Stimulated activated CD4-positive, alpha-beta T cell treated with anti-CD3 and anti-CD28 coated beads, Interleukin-15, amount 100 ng/mL, for 48 hours (primary cell): Measurements from ENCODE around the gene ABTB2.

ENCODE experiments used
- DNase-seq, 2 donors: peaks; one replicate each; pipeline ENCODE4 v3.0.0-alpha.2; 2020; ENCODE audit warnings: low read depth in 2 of 2

ABTB2 gene

DNA sequence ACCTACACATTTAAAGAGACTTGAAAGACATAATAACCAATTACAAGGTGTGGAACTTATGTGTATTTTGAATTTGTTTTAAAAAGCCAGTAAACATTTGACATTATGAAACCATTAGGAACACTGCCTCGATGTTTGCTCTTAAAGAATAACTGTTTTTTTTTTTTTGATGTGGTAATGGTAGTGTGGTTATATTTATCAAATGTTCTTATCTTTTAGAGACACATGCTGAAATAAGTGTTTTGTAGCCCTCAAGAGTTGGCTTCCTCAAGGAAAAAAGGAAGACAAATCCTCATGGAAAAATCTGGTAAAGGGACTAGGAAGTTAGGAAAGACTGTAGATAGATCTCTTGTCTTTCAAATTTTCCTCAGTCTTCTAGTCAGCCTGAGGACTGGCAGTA is 2.2 kb upstream of the ABTB2 start:
- DNase-seq = no peak

DNA sequence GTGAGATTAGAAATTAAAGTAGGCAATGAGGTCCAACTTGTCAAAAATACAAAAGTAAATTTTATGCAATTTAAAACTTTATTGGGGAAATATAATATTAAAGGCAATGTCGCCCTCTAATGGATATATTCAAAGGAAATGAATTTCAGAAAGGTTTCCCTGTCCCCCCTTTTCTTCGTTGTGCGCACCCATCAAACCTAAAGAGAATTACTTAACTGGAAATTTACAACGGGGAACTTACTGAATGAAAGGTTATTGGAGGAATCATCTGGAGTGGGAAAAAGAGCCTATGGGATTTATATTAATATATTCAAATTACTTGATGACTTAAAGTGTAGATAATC is 1.7 kb upstream of the ABTB2 start:
- no peak for DNase-seq

DNA sequence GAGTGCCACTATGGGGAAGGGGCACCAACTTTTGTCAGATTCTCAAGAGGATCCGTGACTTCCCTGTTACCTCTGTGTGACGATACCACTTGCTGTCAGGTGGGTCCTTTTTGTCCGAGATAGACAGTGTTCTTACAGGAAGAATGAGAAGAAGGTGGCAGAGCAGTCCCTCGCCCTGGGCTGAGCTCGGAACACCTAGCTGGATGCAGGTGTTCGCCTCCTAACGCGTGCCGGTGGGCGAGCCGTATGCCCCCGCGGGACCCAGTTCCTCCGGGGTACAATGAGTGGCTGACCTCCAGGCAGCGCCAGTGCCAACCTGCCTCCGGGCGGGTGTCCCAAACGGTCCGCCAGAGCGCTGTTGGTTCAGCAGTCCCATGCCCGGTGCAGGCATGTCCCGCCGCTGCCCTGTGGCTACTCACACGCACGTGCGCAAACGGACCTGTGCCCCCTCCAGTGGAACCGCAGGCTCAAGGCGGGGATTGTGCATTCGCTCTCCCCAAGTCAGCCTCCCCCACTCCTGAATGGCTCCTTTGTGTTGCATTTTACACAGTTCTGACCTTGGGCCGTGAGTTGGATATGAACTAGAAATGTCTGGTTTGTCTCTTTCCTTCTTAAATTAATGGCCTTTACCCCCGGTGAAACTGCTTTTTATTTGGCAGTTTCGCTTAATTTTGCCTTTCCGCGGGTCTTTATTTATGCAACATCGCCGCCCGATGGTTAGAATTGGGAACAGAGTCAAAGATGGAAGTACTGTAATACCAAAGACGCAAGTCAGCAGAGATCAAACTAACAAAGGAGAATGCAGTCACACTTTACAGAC is 1.1 kb upstream of the ABTB2 start:
- peak; percentile 33 to 54 for DNase-seq

DNA sequence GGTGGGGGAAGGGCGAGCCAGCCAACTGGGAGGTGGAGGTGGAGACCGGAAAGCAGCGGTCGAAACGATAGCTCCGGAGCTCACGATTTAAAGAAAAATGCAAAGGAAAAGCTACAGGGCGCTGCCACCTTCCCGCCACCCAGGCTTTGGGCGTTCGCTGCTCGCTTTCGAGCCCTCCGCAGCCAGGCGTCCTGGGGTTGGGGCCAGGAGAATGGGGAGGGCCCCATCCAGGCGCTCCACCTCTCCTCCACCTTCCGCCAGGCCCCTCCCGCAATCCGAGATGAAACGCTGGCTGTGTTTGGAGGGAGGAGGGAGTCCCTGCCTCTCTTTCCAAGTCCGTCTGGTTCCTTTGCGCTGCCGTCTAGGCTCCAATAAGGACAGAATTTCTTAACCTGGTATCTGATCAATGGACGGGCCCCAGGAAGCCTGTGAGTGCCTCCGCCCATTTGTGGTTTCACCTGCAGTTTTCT is 483 bp upstream of the ABTB2 start:
- peak; percentile 9 to 18 for DNase-seq

DNA sequence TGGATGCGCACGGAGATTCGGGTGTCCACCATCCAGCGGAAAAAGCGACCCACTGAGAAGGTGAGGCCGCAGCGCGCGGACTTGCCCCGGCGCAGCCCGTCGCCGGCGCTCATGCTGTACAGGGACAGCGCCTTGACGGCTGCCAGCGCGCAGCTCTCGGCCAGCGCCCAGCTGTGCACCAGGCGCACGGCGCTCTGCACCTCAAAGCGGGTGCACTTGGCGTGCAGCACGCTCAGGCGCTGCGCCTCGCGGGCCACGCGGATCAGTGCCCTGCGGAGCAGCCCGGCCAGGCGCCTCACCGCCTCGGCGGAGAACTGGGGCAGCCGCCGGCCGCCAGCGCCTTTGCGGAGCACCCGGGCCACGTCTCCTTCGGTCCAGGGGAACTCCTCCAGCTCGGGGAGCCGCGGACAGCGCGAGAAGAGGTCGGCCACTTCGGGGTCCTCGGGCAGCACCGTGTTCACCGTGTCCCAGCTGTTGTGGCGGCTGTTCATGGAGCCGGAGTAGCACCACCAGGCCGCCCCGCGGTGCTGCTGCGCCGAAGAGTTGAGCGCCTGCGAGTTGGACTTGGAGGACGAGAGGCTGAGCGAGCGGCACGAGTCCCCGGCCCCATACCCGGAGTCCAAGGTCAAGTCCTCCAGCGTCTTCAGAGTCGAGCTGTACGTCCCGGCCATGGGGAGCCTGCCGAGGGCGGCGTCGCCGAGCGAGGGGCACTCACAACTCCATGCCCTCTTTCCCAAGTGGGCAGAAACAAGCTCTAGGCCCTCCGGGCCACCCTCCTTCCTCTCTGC is 703 bp downstream of the ABTB2 start:
- DNase-seq = peak; percentile 26

DNA sequence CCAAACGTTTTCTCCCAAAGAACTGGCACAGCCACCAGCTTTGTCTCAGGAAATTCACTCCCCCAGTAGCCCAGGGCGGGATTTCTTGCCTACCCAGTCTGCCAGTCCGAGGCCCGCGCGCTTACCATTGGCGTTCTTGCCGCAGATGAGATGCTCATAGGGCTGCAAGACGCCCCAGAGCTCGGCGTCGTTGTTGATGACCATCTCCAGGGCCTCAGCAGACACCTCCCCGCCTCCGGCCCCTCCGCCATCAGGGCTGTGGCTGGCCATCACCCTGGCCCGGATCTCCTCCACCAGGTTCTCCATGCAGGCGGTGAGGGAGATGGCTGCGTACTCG is 1.3 kb downstream of the ABTB2 start:
- DNase-seq = no peak

DNA sequence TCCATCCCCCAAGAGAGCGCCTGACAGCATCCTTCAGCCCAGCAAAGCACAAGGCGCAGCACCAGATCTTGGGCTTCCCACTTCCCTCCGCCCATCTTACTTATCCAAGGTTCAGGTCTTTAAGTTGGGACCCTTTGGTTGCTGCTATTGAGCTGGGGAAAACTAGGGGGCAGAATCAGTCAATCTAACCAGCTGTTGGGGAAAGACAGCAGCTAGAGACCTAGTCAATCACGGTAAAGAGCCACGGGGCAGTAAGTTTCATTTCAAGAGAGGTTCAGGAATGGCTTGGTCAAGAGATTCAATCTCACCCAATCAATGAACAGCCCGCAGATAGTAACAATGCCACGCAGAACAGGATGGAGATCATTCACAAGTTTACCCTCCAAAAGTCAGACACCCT is 1.7 kb downstream of the ABTB2 start:
- no peak for DNase-seq

DNA sequence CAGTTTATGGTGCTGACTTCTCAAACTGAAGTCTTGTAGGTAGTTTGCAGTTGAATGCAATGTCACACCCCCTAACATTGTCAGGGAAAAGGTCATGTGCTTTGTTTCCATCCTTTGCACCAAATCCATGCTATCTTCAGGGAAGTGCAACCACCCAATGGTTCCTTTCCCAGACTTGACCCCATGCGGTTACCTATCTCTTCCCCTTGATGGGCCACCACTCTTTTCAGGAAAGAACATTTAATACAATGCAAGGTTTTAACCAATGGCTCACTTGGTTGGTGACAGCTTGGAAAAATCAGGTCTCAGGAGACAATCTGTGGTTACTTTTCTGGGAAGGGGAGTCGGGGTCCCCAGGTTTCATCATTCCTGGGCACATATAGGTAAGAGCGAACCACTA is 2.1 kb downstream of the ABTB2 start:
- no peak for DNase-seq

DNA sequence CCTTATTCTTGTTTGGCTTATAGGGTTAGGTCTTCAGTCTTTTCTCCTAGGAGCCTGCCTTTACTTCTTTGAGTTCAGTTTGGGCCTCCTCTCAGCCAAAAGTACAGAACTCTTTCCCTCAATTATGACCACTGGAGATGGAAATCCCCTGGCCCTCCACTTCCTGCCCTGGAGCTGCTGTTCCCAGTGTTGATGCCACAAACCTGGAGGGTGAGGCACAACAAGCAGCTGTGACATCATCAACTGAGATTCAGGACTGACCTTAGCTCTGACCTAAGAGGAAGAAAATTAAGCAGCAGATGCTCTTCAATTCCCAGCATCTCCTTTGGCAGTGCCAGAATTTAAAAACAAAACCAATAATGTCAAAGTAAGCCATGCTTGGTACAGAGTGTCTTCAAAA is 3.0 kb downstream of the ABTB2 start:
- no peak for DNase-seq

DNA sequence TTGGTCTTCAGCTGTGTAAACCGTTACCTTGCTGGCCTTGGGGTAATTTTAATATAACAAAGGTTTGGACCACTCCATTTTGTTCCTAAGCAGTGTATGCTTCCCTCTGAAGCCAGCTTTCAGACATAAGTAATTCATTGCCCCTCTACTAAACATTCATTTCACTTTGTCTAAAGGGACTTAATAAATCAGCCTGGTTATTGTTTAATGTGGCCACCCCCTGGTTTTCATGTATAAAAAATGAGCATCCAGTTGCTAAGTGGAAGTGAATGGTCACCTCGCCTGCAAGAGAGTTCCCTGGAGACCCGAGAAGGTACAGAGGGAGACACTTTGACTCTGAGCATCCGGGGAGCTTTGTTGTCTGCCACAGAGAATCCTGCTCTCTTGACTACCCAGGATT is 3.9 kb downstream of the ABTB2 start:
- no peak for DNase-seq

DNA sequence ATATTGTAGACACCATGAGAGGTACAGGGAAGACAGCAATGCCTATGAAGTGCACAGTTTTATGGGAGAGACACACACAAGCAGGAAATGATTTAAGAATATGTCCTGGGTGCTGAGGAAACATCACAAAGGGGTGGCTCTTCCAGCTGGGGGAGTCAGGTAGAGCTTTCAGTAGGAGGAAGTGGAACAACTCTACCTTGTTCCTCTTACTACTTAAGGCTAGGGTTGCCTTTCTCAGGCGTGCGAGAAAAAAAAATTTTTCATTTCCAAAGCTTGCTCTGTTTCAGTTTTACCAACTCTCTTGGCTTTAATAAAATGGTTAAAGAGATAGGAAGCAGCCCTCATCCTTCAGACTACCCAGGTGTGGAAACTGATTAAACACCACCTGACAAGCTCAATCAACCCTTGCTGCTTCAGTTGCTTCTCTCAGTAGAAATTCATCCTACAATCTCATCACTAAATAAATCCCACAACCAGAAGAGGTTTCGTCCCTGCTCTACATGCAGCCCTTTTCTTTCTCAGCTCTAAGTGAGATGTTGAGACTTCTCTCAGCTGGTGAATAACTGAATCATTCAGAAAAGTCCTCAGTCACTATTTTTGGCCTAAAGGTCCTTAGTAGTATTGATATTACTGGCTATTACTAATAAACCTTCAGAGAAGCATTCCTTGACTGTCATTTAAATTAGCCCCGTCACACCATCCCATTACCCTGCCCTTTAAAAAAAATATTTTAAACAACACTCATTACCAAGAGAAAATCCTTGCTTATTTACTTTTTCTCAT is 5.9 kb downstream of the ABTB2 start:
- DNase-seq = no peak

DNA sequence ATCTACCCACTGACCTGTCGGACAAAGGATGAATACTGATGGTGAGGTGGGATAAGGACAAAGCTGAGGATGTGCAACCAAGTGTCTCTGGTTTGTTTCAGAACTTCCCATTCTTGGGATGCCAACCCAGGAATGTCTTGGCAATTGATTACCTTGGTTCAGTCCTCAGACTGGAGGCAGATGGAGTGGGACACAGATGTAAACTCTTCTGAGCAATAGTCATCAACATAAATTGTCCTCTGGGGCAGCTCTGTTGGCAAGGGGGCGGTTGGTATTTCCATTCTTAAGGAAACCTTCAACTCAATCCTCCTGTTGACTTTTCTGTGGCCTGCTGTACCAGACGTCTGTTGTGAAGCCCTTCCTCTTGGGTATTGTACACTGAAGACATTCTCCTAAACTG is 6.8 kb downstream of the ABTB2 start:
- no peak for DNase-seq

DNA sequence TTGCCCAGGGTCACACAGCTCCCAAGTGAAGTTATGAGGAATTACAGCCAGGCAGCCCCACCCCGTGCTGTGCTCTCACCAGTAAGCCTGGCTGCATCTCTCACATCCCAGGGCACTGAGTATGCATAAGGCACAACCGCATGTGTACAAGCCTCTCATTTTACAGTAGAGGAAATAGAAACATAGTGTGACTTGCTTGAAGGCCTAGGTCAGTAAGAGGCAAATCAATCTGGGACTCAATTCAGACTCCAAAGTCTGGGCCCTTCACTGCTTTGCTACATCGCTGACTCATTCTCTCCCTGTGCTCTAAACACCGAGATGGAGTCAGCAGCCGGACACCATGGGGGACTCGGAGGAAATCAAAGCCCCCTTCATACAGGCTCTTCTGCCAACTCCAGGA is 7.9 kb downstream of the ABTB2 start:
- DNase-seq = no peak

DNA sequence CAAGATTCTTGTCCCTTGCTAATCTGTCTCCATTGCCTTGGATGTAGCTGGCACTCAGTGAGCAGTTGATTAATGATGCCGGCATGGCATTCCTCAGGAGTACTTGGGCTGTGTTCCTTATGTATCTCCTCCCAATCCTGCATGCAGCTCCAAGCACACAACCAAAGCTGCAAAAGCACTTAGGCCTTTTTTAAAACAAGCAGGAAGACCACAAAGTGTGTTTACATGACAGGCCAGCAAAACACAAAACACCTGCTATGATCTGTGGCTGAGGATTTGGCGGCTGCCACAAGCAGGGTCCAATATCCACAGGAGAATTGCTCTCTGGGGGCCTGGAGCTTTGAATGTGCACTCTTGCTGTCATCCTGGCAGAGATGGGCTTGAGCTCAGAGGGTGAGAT is 8.9 kb downstream of the ABTB2 start:
- no peak for DNase-seq

DNA sequence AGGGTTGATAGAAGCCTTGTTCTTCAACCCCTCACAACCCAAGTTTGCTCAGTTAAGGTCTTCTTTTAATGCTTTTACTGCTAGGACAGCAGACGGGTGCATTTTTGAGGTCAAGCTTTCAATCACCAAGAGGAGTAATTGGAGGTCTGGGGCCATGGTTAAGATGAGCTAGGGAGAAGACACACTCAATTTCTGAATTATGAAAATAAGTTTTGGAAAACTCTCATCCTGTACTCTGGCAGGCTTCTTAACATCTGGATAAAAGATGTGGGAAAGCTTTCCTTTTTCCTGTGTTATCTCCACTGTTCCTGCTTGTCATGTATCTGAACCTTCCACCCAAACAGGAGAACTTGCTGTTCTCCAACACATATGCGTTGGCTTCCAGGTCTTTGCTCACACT is 9.7 kb downstream of the ABTB2 start:
- no peak for DNase-seq

DNA sequence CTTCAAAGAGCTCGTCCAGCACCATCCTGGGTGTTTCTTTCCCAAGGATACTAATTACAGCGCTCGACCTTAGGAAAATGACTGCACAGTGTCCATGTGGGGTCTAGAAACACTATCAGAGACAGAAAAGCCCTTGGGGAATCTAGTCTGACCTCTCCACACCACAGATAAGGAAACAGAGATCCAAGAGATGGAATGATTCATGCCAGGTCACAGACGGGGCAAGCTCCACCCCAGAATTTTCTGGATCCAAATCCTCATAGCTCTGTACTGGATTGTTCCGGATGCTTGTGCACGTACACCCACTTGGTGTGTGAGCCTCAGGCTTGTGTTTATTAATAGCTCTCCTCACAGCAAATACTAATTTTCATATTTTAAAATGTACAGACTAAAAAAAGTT is 11.3 kb downstream of the ABTB2 start:
- DNase-seq = no peak

DNA sequence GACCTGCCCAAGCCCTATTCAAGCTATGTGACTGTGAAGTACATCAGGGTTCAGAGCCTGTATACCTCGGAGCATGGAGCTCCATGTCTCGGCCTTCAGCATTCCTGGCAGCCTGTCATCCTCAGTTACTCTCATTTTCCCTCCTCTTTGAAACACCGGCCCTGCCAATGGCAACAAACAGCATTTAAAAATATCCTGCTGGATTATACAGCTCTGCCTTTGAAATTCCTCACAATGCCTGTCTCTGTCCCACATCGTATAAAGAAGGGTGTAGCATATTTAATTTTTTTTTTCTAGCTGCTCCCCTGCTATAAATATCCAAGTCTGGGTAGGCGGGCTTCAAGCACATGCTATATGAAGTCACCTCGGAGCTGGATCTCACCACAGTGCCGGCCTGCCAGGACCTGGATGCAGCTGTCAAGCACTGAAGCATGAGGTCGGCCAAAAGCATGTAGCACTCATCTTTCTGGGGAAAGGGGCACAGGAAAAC is 11.8 kb downstream of the ABTB2 start:
- DNase-seq = no peak

DNA sequence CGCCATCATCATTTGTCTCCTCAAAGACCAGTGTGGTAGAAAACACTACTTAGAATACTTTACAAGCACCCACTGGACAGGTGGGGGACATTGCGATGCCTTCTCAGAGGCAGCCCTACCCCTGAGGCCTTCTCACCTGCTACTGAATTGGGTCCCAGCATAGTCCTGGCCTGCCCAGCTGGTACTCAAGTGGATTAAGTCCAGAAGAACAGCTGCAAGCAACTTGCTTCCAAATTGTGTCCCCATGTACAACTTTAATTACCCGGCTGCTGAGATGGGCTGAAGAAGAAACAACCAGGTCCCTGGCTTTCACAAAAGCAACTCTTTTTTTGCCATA is 12.3 kb downstream of the ABTB2 start:
- DNase-seq = no peak

DNA sequence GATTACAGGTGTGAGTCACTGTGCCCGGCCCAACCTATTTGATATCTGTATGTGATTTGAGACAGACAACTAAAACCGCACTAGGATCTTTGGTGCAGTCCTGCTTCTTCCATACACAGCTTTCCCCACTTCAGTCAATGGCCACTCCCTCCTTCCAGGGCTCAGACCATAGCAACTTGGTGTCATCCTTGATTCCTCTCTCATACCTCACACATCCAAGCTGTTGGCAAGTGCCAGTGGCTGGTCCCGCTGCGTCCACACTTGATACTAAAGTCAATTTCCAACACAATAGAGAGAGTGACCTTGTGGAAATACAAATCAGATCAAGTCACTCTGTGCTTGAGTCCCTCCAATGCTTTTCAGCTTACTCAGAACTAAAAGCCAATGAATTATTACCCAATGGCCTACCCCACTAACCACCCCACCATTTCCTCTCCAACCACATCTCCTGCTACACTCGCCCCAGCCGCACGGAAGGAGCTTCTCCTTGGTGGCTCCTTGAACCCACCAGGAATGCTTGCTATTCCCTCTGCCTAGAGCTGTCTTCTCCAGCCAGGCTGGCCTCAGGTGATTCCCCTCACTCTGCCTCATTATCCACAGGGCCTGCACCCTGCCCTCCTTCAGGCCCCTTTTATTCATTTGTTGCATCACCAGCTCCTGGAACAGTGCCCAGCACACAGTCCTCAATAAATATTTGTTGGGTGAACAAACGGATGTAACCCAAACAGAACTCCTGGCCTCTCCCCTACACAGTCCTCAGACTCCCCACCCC is 12.9 kb downstream of the ABTB2 start:
- no peak for DNase-seq

DNA sequence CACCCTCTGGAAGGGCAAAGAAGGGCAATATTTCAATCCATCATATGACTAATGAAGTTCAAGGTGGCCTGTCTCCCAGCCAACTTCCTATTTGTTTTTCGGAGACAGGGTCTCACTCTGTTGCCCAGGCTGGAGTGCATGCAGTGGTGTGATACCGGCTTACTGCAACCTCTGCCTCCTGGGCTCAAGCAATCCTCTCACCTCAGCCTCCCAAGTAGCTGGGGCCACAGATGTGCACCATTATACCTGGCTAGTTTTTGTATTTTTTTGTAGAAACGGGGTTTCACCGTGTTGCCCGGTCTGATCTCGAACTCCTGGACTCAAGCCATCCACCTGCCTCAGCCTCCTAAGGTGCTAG is 13.4 kb downstream of the ABTB2 start:
- DNase-seq = no peak

DNA sequence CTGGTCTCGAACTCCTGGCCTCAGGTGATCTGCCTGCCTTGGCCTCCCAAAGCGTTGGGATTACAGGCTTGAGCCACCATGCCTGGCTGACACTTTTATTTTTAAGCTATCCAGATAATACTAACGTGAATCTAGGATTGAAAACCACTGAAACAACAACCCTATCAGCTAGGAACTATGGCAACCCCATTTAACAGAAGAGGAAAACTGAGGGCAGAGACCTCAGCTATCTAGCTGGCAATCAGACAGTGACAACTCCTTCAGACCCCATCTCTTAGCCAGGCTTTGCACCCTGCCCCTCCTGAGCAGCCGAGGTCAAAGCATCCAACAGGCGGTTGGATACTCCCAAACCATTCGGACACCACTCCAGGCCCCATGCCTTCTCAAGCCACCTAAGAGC is 14.1 kb downstream of the ABTB2 start:
- DNase-seq = no peak

DNA sequence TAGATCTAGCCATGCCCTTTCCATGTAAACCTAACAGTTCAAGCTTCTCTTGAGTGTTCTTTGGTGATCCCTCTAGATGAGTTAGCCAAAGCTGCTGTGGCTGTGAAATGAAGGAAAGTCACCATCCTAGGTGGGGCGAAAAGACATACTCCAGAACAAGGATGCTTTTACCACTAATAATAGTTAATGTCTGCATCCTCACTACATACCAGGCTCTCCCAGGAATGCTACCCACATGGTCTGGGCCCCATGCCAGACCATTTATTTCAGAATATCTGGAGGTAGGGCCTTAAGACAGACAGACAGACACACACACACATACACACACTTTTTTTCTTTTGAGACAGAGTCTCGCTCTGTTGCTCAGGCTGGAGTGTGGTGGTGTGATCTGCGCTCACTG is 14.7 kb downstream of the ABTB2 start:
- no peak for DNase-seq
